ENCODE data around the gene SMARCB1.

- TF ChIP-seq CTCF (conservative IDR thresholded peaks at IDR 0.05; ENCODE audit: low read depth, low read length), result no peak
- no peak for TF ChIP-seq EZH2phosphoT487 (IDR thresholded peaks at IDR 0.05; ENCODE audit: borderline replicate concordance, low read length)
These were observed 31.1 kb upstream of the SMARCB1 start for GRCh38 chr22:23755711-23756110.

Data from PC-3 (cell line).